Transverse colon (tissue), 4 donors: ENCODE data around the gene SMARCA1.

Source experiments
- EP300 ChIP-seq: sonication (generic); formaldehyde crosslinking; IDR thresholded peaks from one replicate; pipeline ENCODE4 v1.6.1; 2017; ENCODE audit warnings: antibody characterized with exemption, low read depth
- POLR2A ChIP-seq: fragments of 450-650 bp; IDR thresholded peaks from one replicate; pipeline ENCODE4 v1.6.1; 2016; ENCODE audit warnings: antibody characterized with exemption, mild to moderate bottlenecking, moderate library complexity
- POLR2AphosphoS5 ChIP-seq, 3 donors: sonication (generic); formaldehyde crosslinking; IDR thresholded peaks; one replicate each; pipeline ENCODE4 v1.6.1; 2016; ENCODE audit warnings: antibody characterized with exemption in 3 of 3
- TF ChIP-seq, protein P1 (sequence below), 5 experiments: fragments of 200-600 bp in 3 of 5; fragments of 450-650 bp in 2 of 5; sonication (generic) in 3 of 5; IDR thresholded peaks; 1 replicate in 2 of 5; 2 replicates in 3 of 5; pipeline ENCODE4 v1.5.1; 2016 to 2017; ENCODE audit warnings: antibody characterized with exemption in 5 of 5, inconsistent platforms in 3 of 5, mild to moderate bottlenecking in 2 of 5, moderate library complexity in 1 of 5

DNA sequence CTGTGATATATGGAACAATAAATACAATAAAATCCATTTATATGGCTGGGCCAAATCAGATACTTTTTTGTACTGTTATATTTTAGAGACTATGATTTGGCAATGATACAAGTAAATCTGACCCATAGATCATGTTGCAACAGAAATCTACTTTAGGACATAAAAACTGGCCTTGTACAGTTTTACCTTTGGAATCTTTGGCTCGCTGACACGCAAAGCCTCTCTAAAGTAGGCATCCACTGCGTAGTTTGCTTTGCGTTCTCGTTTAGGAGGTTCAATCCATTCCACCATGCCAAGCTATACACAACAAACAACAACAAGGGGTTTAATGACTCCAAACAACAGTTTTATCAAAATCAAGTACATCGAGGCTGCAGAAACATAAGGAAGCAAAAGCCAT is 42.4 kb downstream of the SMARCA1 start:
- TF ChIP-seq, protein P1, sequence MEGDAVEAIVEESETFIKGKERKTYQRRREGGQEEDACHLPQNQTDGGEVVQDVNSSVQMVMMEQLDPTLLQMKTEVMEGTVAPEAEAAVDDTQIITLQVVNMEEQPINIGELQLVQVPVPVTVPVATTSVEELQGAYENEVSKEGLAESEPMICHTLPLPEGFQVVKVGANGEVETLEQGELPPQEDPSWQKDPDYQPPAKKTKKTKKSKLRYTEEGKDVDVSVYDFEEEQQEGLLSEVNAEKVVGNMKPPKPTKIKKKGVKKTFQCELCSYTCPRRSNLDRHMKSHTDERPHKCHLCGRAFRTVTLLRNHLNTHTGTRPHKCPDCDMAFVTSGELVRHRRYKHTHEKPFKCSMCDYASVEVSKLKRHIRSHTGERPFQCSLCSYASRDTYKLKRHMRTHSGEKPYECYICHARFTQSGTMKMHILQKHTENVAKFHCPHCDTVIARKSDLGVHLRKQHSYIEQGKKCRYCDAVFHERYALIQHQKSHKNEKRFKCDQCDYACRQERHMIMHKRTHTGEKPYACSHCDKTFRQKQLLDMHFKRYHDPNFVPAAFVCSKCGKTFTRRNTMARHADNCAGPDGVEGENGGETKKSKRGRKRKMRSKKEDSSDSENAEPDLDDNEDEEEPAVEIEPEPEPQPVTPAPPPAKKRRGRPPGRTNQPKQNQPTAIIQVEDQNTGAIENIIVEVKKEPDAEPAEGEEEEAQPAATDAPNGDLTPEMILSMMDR (IDR thresholded peaks at IDR 0.05) = no peak
- TF ChIP-seq POLR2A (no peak), EP300 (no peak), POLR2AphosphoS5 (IDR thresholded peaks at IDR 0.05) (no peak)
